HEK293 (cell line): Measurements from ENCODE around the gene NSMCE3.

Experiments
- CTCF ChIA-PET: fragments of 350-600 bp; formaldehyde crosslinking; extraction: SDS; loops from one replicate; lab custom pipeline; 2021; ENCODE audit warnings: antibody characterized with exemption; lab: Yijun Ruan, JAX
- POLR2A ChIA-PET: fragments of 300-600 bp; formaldehyde crosslinking; extraction: SDS; loops from one replicate; lab custom pipeline; 2020; ENCODE audit warnings: antibody characterized with exemption, inconsistent platforms; lab: Yijun Ruan, JAX
- H3K27ac ChIP-seq: fragments of 200-500 bp; sonication (Bioruptor generic); 2 replicates; pipeline ENCODE4 v1.5.1; 2014; ENCODE audit warnings: low read depth, low read length, control low read depth, inconsistent platforms; ENCODE audit errors: extremely low read depth
- H3K36me3 ChIP-seq, 2 experiments: fragments of 200-500 bp in 1 of 2; sonication (Bioruptor generic) in 1 of 2; 1 replicate in 1 of 2; 2 replicates in 1 of 2; pipeline ENCODE4 v1.5.1; 2014 to 2017; ENCODE audit warnings: inconsistent platforms in 2 of 2, low read length in 2 of 2; ENCODE audit not compliant: control insufficient read depth in 2 of 2, insufficient read depth in 1 of 2
- H3K4me1 ChIP-seq: fragments of 200-500 bp; sonication (Bioruptor generic); 2 replicates; pipeline ENCODE4 v1.5.1; 2014; ENCODE audit warnings: mild to moderate bottlenecking, low read length, inconsistent platforms; ENCODE audit not compliant: control insufficient read depth, insufficient read depth
- H3K4me3 ChIP-seq: 2 replicates; pipeline ENCODE4 v1.5.1; 2011; ENCODE audit warnings: low read depth, mild to moderate bottlenecking, control low read depth, low read length, moderate library complexity
- H3K9me3 ChIP-seq: fragments of 200-500 bp; sonication (Bioruptor generic); 2 replicates; pipeline ENCODE4 v1.5.1; 2014; ENCODE audit warnings: low read depth, low read length, inconsistent platforms; ENCODE audit not compliant: control insufficient read depth, insufficient read depth
- FEZF1 ChIP-seq: fragments of 450-650 bp; formaldehyde crosslinking; IDR thresholded peaks from 2 replicates; pipeline ENCODE4 v1.5.1; 2016; ENCODE audit warnings: missing biosample characterization, missing genetic modification characterization
- GFI1B ChIP-seq: fragments of 450-650 bp; formaldehyde crosslinking; IDR thresholded peaks from 2 replicates; pipeline ENCODE4 v1.5.1; 2016; ENCODE audit warnings: missing biosample characterization, missing genetic modification characterization
- KLF8 ChIP-seq: fragments of 450-650 bp; formaldehyde crosslinking; IDR thresholded peaks from 2 replicates; pipeline ENCODE4 v1.5.1; 2016; ENCODE audit warnings: missing biosample characterization, missing genetic modification characterization
- SP3 ChIP-seq: fragments of 450-650 bp; formaldehyde crosslinking; IDR thresholded peaks from 2 replicates; pipeline ENCODE4 v1.5.1; 2016; ENCODE audit warnings: missing biosample characterization, missing genetic modification characterization
- WT1 ChIP-seq: fragments of 450-650 bp; formaldehyde crosslinking; IDR thresholded peaks from 2 replicates; pipeline ENCODE4 v1.5.1; 2016; ENCODE audit warnings: missing biosample characterization, missing genetic modification characterization
- ZFP3 ChIP-seq: fragments of 450-650 bp; formaldehyde crosslinking; IDR thresholded peaks from 2 replicates; pipeline ENCODE4 v1.5.1; 2016; ENCODE audit warnings: low read depth, missing biosample characterization, missing genetic modification characterization
- ZNF169 ChIP-seq: fragments of 450-650 bp; formaldehyde crosslinking; IDR thresholded peaks from 2 replicates; pipeline ENCODE4 v1.5.1; 2016; ENCODE audit warnings: missing biosample characterization, missing genetic modification characterization
- ZNF211 ChIP-seq: fragments of 450-650 bp; formaldehyde crosslinking; IDR thresholded peaks from 2 replicates; pipeline ENCODE4 v1.5.1; 2016; ENCODE audit warnings: low read depth, missing biosample characterization, missing genetic modification characterization
- ZNF223 ChIP-seq: fragments of 450-650 bp; formaldehyde crosslinking; IDR thresholded peaks from 2 replicates; pipeline ENCODE4 v1.5.1; 2016; ENCODE audit warnings: missing biosample characterization, missing genetic modification characterization
- ZNF335 ChIP-seq: fragments of 450-650 bp; formaldehyde crosslinking; conservative IDR thresholded peaks from 2 replicates; pipeline ENCODE4 v1.5.1; 2016; ENCODE audit warnings: missing biosample characterization, missing genetic modification characterization
- ZNF366 ChIP-seq: fragments of 450-650 bp; formaldehyde crosslinking; conservative IDR thresholded peaks from 2 replicates; pipeline ENCODE4 v1.5.1; 2016; ENCODE audit warnings: missing biosample characterization, missing genetic modification characterization
- ZNF473 ChIP-seq: fragments of 450-650 bp; formaldehyde crosslinking; IDR thresholded peaks from 2 replicates; pipeline ENCODE4 v1.5.1; 2017; ENCODE audit warnings: missing biosample characterization, missing genetic modification characterization
- ZNF548 ChIP-seq: fragments of 450-650 bp; formaldehyde crosslinking; IDR thresholded peaks from 2 replicates; pipeline ENCODE4 v1.5.1; 2016; ENCODE audit warnings: missing biosample characterization, missing genetic modification characterization
- ZNF549 ChIP-seq: fragments of 450-650 bp; IDR thresholded peaks from 2 replicates; pipeline ENCODE4 v1.5.1; 2018; ENCODE audit warnings: missing biosample characterization, missing genetic modification characterization, mild to moderate bottlenecking, inconsistent platforms, moderate library complexity
- ZNF701 ChIP-seq: fragments of 450-650 bp; formaldehyde crosslinking; IDR thresholded peaks from 2 replicates; pipeline ENCODE4 v1.5.1; 2016; ENCODE audit warnings: missing biosample characterization, missing genetic modification characterization
- TF ChIP-seq, protein P1 (sequence below): fragments of 450-650 bp; formaldehyde crosslinking; IDR thresholded peaks from 2 replicates; pipeline ENCODE4 v1.5.1; 2016; ENCODE audit warnings: missing biosample characterization, missing genetic modification characterization
- TF ChIP-seq, protein P2 (sequence below): fragments of 450-650 bp; formaldehyde crosslinking; IDR thresholded peaks from 2 replicates; pipeline ENCODE4 v1.5.1; 2016; ENCODE audit warnings: missing biosample characterization, missing genetic modification characterization, borderline replicate concordance
- TF ChIP-seq, protein P3 (sequence below): fragments of 450-650 bp; formaldehyde crosslinking; IDR thresholded peaks from 2 replicates; pipeline ENCODE4 v1.5.1; 2016; ENCODE audit warnings: missing biosample characterization, missing genetic modification characterization

NSMCE3 gene

DNA sequence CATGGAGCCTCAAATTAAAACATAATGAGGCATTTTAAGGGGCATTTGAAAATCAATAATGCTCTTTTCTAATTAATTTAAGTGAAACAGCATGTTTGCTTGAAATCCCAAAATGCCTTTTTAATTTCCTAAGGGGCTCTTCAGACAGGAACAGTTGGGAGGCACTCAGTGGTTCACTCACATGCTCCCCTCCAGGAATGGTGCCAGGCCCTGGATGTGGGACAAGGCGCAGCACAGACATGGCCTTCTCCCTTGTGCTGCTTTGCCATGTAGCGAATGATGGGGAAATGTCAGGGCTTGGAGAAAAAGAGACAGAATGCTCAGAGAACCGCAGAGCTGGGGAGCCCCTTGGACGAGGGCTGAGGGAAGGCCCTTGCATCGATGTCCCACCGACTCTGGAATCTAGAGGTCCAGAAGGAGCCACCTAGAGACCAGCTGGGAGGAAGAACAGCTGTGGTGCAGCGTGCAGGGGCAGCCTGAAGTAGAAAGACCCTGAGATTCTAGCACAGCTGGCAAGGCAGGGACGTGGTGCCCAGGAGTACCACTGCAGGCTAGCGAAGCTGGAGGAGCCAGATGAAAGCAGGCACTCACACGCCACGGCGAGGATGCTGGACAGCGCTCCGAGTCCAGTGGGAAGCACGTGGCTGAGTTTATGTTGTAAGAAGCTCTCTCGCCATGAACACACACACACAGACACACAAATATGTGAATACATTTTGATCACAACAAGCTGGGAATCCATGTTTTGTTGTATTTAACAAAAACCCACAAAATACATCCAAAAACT is 27.0 kb downstream of the NSMCE3 start (continued):
- TF ChIP-seq, protein P1, sequence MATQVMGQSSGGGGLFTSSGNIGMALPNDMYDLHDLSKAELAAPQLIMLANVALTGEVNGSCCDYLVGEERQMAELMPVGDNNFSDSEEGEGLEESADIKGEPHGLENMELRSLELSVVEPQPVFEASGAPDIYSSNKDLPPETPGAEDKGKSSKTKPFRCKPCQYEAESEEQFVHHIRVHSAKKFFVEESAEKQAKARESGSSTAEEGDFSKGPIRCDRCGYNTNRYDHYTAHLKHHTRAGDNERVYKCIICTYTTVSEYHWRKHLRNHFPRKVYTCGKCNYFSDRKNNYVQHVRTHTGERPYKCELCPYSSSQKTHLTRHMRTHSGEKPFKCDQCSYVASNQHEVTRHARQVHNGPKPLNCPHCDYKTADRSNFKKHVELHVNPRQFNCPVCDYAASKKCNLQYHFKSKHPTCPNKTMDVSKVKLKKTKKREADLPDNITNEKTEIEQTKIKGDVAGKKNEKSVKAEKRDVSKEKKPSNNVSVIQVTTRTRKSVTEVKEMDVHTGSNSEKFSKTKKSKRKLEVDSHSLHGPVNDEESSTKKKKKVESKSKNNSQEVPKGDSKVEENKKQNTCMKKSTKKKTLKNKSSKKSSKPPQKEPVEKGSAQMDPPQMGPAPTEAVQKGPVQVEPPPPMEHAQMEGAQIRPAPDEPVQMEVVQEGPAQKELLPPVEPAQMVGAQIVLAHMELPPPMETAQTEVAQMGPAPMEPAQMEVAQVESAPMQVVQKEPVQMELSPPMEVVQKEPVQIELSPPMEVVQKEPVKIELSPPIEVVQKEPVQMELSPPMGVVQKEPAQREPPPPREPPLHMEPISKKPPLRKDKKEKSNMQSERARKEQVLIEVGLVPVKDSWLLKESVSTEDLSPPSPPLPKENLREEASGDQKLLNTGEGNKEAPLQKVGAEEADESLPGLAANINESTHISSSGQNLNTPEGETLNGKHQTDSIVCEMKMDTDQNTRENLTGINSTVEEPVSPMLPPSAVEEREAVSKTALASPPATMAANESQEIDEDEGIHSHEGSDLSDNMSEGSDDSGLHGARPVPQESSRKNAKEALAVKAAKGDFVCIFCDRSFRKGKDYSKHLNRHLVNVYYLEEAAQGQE (tag by site-specific recombination) = peak; percentile 64; the same call in 1 of the 2 replicates

DNA sequence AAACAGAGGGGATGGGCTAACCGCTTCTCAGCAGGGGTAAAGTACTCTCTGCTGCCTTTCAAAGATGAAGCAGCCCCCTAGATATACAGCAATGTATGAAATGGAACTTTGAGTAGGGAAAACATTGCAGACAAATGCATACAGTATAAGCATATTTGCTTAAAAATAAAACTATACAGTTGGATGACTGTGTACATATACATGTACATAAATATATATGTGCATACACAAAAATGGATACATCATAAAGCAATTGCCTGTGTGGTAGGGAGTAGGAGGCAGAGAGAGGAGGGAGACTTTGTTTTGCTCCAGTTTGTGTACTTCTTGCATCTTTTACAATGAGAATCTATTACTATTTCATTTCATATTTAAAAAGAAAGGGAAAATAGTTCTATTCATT is 28.4 kb downstream of the NSMCE3 start:
- Histone ChIP-seq H3K27ac (no peak overlapping the region), H3K9me3 (no peaks in the 10 kb centered on the region), H3K36me3 (no peaks in the 10 kb centered on the region), H3K4me3 (no peak overlapping the region), H3K4me1 (peaks cover 5% of the 10 kb centered on the region)
- TF ChIP-seq ZNF701 (tag by site-specific recombination) = no peak
- TF ChIP-seq KLF8 (tag by site-specific recombination) = no peak
- TF ChIP-seq ZNF211 (tag by site-specific recombination) = no peak
- TF ChIP-seq ZNF335 (tag by site-specific recombination) = no peak
- CTCF ChIA-PET = no interaction called here
- POLR2A ChIA-PET = no interaction called here

DNA sequence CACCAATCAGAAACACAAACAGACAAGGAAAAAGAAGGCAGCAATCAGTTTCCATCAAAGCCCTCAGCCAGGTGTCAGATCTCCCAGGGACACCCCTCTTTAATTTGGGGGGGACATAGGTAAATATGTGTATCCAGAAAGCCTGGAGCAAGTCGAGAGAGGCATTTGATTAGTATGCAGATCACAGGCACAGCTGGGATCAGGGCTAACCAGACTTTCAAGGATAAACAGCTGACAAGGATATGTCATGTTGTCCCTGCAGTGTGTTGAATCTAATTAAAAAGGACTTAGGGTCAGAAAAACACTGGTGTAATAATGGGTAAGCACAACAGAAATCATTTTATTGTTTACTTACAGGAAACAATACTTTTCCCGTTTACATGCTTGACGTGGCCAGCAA is 30.2 kb downstream of the NSMCE3 start:
- ChIA-PET POLR2A (no interaction called here), CTCF (interaction anchor here (1.0 kb wide), 1 partner anchor 10 kb away, joined by 3 read pairs; no protein-coding TSS in a partner anchor)
- Histone ChIP-seq H3K36me3 (no peaks in the 10 kb centered on the region), H3K4me3 (no peak overlapping the region), H3K9me3 (no peaks in the 10 kb centered on the region), H3K27ac (no peak overlapping the region), H3K4me1 (peaks cover 1% of the 10 kb centered on the region; the same call in 1 of the 2 replicates)
- TF ChIP-seq ZFP3 (tag by site-specific recombination) (no peak), WT1 (tag by site-specific recombination) (no peak), ZNF549 (tag by site-specific recombination) (no peak), SP3 (no peak), GFI1B (tag by site-specific recombination) (no peak), ZNF223 (tag by site-specific recombination) (no peak), ZNF366 (tag by site-specific recombination) (no peak), ZNF548 (no peak), FEZF1 (tag by site-specific recombination) (no peak), ZNF473 (tag by site-specific recombination) (no peak), ZNF169 (tag by site-specific recombination) (no peak)
- TF ChIP-seq, protein P2, sequence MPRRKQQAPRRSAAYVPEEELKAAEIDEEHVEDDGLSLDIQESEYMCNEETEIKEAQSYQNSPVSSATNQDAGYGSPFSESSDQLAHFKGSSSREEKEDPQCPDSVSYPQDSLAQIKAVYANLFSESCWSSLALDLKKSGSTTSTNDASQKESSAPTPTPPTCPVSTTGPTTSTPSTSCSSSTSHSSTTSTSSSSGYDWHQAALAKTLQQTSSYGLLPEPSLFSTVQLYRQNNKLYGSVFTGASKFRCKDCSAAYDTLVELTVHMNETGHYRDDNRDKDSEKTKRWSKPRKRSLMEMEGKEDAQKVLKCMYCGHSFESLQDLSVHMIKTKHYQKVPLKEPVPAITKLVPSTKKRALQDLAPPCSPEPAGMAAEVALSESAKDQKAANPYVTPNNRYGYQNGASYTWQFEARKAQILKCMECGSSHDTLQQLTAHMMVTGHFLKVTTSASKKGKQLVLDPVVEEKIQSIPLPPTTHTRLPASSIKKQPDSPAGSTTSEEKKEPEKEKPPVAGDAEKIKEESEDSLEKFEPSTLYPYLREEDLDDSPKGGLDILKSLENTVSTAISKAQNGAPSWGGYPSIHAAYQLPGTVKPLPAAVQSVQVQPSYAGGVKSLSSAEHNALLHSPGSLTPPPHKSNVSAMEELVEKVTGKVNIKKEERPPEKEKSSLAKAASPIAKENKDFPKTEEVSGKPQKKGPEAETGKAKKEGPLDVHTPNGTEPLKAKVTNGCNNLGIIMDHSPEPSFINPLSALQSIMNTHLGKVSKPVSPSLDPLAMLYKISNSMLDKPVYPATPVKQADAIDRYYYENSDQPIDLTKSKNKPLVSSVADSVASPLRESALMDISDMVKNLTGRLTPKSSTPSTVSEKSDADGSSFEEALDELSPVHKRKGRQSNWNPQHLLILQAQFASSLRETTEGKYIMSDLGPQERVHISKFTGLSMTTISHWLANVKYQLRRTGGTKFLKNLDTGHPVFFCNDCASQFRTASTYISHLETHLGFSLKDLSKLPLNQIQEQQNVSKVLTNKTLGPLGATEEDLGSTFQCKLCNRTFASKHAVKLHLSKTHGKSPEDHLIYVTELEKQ = no peak
- TF ChIP-seq, protein P3, sequence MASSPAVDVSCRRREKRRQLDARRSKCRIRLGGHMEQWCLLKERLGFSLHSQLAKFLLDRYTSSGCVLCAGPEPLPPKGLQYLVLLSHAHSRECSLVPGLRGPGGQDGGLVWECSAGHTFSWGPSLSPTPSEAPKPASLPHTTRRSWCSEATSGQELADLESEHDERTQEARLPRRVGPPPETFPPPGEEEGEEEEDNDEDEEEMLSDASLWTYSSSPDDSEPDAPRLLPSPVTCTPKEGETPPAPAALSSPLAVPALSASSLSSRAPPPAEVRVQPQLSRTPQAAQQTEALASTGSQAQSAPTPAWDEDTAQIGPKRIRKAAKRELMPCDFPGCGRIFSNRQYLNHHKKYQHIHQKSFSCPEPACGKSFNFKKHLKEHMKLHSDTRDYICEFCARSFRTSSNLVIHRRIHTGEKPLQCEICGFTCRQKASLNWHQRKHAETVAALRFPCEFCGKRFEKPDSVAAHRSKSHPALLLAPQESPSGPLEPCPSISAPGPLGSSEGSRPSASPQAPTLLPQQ = no peak
